Fibroblast of the conjunctiva (primary cell): ENCODE data around the gene COL27A1.

Experiments used
- DNase-seq: peaks from one replicate; pipeline ENCODE4 v3.0.0-alpha.2; 2010; ENCODE audit warnings: low read depth

Gene COL27A1

GRCh38 chr9:114169029-114169951 lies 14.0 kb downstream of the COL27A1 start:
- peak; percentile 92 for DNase-seq

- DNase-seq, result peak; percentile 64
Measured at GRCh38 chr9:114169952-114170770, 14.8 kb downstream of the COL27A1 start.

DNA sequence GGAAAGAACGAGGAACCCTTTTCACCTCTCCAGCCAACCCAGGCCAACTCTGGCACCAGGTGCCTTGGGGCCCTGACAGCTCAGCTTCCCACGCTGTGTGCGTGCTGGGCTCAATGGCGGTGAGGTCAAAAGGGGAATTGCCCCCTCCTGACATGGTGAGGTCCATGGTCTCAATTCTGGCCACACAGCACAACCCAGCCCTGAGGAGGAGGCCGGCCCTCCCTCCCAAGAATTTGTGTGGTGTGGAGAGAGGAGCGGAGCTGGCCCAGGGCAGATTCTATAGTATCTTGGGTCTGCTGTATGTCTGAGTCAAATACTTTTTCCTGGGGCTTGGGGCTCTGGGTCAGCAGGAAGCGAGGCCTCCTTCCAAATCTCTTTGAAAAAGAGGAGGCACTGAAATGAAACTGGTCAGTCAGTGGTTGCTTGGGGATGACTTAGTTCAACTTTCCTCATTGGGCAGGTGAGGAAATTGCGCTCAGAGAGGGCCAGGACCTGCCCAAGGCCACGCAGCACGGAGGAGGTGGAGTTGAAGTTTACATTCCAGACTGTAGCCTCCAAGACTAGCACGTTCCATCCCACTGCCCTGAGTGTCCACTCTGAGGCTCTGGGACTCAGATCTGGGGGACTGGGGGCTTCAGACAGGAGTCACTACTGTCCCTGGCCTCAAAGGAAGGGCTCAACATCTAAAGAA lies 15.6 kb downstream of the COL27A1 start:
- no peak for DNase-seq

GRCh38 chr9:114171500-114171899 lies 16.2 kb downstream of the COL27A1 start:
- no peak for DNase-seq

DNA sequence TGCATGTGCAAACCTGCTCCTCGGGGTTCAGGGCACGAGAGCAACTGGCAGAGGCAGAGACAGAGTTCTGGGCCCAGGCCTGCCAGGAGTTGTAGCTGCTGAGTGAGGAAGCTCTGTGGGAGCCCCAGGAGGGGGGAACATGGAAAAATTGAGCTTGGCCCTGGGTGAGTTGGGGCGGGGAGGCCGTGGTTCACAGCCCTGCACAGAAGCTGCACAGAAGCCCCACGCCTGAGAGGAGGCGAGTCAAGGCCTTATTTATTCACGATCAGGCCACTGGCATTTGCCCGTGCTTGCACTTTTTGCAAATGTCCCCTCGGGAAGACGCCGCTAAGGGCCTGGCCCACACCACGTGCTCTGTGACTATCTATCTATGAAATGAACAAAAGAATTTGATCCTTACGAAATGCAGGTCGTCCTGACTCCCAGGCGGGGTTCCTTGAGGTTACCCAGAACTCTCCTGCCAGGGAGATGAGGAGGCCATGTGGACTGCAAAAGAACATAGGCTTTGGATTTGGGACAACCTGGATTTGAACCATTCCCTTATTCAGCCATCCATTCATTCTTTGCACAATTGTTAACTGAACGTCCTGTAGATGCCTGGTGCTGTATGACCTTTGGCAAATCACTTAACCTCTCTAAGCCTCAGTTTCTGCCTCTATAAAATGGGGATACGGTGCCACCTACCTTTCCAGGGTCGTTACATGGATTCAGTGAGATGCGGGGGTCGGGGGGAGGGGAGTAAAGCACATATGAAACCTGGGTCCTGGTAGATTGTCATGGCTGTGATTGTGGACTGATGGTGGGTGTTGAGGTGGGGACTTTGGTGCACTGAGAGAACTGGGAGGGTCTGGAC lies 17.9 kb downstream of the COL27A1 start:
- DNase-seq, result peak; percentile 85

GRCh38 chr9:114174557-114174875 lies 19.2 kb downstream of the COL27A1 start:
- no peak for DNase-seq

GRCh38 chr9:114174876-114175771 lies 19.8 kb downstream of the COL27A1 start:
- no peak for DNase-seq

- DNase-seq, result no peak
Measured at GRCh38 chr9:114176624-114177291, 21.4 kb downstream of the COL27A1 start.

- DNase-seq, result no peak
Measured at GRCh38 chr9:114177423-114178064, 22.2 kb downstream of the COL27A1 start.

- DNase-seq, result no peak
Measured at GRCh38 chr9:114178076-114178475, 22.7 kb downstream of the COL27A1 start.

DNA sequence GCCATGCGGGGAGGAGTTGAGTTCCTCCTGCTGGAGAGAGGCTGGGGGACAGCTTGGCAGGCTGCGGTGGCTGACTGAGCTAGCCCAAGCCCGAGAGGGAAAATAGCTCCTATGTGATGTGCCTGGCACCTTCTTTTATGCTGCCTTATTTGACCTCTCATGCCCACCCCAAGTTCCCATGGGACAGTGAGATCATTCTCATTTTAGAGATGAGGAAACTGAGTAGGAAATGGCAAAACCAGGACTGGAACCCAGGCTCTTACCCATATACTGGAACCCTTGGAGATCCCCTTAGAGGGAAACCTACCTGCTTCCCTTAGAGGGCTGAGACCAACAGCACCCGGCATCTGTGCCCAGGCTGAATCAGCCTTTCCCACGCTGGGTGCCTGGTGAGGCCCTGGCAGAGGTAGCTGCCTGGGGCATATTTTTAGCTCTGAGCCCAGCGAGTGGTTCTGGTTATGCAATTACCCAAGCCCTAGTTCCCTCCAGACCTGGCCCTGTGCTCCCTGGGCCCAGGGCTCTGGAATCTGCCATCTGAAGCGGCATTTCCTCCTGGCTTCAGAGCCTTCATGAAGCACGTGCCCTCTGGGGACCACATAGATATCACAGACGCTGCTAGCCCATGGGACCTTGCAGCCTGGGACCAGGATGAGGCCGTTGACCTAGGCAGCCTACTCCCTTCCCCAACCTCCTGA lies 23.6 kb downstream of the COL27A1 start:
- DNase-seq, result no peak

DNA sequence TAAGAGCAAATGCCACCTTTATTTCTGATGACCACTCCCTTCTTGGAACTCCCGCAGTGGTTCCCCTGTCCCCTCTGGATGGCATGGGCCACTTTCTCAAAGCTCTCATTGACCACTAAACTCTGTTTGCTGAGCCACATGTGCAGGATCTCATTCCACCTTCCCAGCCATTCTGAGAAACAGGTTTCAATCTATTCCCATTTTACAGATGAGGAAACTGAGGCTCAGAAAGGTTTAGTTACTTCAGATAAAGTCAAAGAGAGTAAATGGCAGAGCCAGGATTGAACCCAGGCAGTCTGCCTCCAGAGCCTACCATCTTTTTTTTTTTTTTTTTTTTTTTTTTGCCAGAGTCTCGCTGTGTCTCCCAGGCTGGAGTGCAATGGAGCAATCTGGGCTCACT lies 24.2 kb downstream of the COL27A1 start:
- DNase-seq, result no peak

DNA sequence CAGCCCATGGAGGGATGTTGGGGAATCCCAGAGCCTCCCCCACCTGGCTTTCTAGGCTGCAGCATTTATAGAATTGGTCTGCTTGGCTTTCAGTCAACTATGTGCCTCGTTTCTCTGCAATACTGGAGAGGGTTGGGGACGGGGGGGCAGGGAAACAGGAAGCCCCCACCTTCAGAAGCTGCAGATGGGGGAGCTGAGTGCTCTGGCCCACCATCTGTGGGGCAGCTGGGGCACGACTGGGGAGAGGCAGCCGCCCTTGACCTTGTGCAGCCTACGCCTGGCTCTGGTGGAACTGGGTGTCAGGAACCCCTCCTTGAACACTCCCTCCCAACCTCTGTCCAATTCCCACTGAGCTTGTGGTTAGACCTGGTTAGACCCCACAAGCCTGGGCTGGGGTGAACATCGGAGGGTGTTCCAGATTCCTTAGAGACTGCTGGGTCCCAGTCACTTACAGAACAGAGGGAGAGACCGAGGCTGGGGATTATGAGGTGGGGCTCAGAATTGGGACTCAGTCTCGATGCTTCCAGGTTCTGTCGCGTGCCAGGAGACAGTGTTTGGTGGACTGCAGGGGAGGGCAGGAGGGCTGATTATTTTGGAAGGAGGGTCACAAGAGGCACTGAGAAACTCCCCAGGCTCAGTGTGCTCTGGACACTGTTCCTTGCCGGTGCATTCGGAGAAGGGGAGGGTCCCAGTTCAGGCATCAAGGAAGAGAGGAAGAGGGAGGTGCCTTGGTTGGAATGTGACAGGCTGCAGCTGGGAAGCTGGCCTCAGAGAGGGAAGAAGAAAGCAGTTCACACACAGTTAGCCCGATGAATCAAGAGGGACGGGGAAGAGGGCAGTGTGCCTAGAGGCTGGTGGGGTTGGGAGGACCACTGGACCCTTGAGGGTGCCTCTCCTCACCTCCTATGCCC lies 25.6 kb downstream of the COL27A1 start:
- no peak for DNase-seq

- DNase-seq, result no peak
Measured at GRCh38 chr9:114181607-114182409, 26.5 kb downstream of the COL27A1 start.

- no peak for DNase-seq
Measured at GRCh38 chr9:114183006-114183405, 27.7 kb downstream of the COL27A1 start.

- no peak for DNase-seq
Measured at GRCh38 chr9:114184071-114184470, 28.7 kb downstream of the COL27A1 start.

DNA sequence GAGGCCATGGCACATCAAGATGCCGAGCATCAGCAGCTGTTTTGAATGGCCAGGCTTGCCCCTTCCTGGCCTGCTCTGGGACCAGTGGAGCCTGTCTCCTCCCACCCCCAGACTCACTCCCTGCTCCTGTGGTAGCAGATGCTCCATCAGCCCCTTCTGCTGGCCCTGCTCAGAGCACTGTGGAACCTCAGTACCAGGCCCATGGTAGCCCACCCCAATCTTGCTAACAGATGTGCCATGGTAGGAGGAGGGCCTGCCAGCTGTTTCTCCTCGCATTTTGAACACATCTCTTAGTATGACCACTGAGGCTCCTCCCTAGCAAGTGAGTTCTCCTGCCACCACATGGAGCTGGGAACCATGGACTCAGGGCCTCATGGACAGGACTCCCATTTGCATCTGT lies 29.5 kb downstream of the COL27A1 start:
- no peak for DNase-seq
